K562 (cell line): ENCODE data around the gene ACBD6. TPM values are rescaled to one million over a fixed set of nuclear protein-coding genes. Genes with fewer than 3 reads are reported as not detected.

ENCODE experiments used
- ESRRA ChIP-seq: fragments of 450-650 bp; IDR thresholded peaks from 2 replicates; pipeline ENCODE4 v1.6.1; 2014; ENCODE audit warnings: low read depth, mild to moderate bottlenecking, moderate library complexity, borderline replicate concordance
- GABPA ChIP-seq: fragments of 200-800 bp; sonication (Bioruptor generic); conservative IDR thresholded peaks from 2 replicates; pipeline ENCODE4 v1.6.1; 2016; ENCODE audit warnings: low read depth, missing genetic modification characterization, missing compliant biosample characterization
- HLTF ChIP-seq: fragments of 450-650 bp; IDR thresholded peaks from 2 replicates; pipeline ENCODE4 v1.6.1; 2016
- MTA2 ChIP-seq: fragments of 450-650 bp; IDR thresholded peaks from 2 replicates; pipeline ENCODE4 v1.6.1; 2016; ENCODE audit warnings: low read depth
- PHF20 ChIP-seq: fragments of 450-650 bp; IDR thresholded peaks from 2 replicates; pipeline ENCODE4 v1.6.1; 2018; ENCODE audit not compliant: partially characterized antibody
- RBBP5 ChIP-seq: fragments of 200-600 bp; sonication (generic); IDR thresholded peaks from 2 replicates; pipeline ENCODE4 v1.6.1; 2012; ENCODE audit warnings: borderline replicate concordance, mild to moderate bottlenecking, low read length, control low read depth, inconsistent platforms; ENCODE audit not compliant: insufficient read depth, poor library complexity, severe bottlenecking
- TBL1XR1 ChIP-seq, 2 experiments: IDR thresholded peaks; 2 replicates each; pipeline ENCODE4 v1.6.1; 2012; ENCODE audit warnings: improper control_type of control experiment in 2 of 2, low read length in 2 of 2, mild to moderate bottlenecking in 1 of 2
- TCF3 ChIP-seq: sonication (generic); formaldehyde crosslinking; IDR thresholded peaks from 2 replicates; pipeline ENCODE4 v1.4.0; 2020; ENCODE audit warnings: mild to moderate bottlenecking, missing genetic modification reagents
- ZNF3 ChIP-seq: fragments of 250-450 bp; sonication (Bioruptor Pico); IDR thresholded peaks from 2 replicates; pipeline ENCODE4 v1.5.0; 2021; ENCODE audit warnings: mild to moderate bottlenecking, moderate library complexity
- polyA plus RNA-seq, 8 experiments: library from polyadenylated mRNA; depleted of rRNA in 4 of 8; stranded (reverse) in 5 of 8; unstranded in 3 of 8; fragments of >200 nt; fragmentation: Nextera tagmentation in 2 of 8; fragmentation: Illumina TruSeq in 1 of 8; extraction: Ambion mirVana in 2 of 8; extraction: Trizol in 1 of 8; gene quantifications; 2 replicates each; pipeline versions ENCODE4 v1.2.1 to v1.2.3, GENCODE V29; 2011 to 2014; ENCODE audit warnings: inconsistent platforms in 1 of 8, missing spikeins in 1 of 8
- total RNA-seq, 7 experiments: library from RNA; depleted of rRNA in 6 of 7; stranded (reverse); fragments of >200 nt in 6 of 7; fragmentation: Illumina TruSeq in 2 of 7; extraction: Trizol in 2 of 7; gene quantifications; 2 replicates each; pipeline versions ENCODE4 v1.2.1 to v1.2.3, GENCODE V29; 2011 to 2021; ENCODE audit warnings: low replicate concordance in 1 of 7
- TF ChIP-seq, protein P1 (sequence below), 2 experiments: fragments of 200-800 bp in 1 of 2; sonication (Bioruptor generic) in 1 of 2; sonication (generic) in 1 of 2; formaldehyde crosslinking in 1 of 2; IDR thresholded peaks in 1 of 2; conservative IDR thresholded peaks in 1 of 2; 2 replicates each; pipeline versions ENCODE4 v1.5.0 to v1.6.1; 2016 to 2020; ENCODE audit warnings: missing compliant biosample characterization in 1 of 2, missing genetic modification characterization in 1 of 2, missing genetic modification reagents in 1 of 2
- TF ChIP-seq, protein P2 (sequence below): fragments of 450-650 bp; IDR thresholded peaks from 2 replicates; pipeline ENCODE4 v1.6.1; 2018; ENCODE audit not compliant: partially characterized antibody
- TF ChIP-seq, protein P3 (sequence below), 2 experiments: fragments of 450-650 bp; IDR thresholded peaks; 2 replicates each; pipeline ENCODE4 v1.6.1; 2018; ENCODE audit warnings: mild to moderate bottlenecking in 2 of 2, low read depth in 1 of 2; ENCODE audit not compliant: partially characterized antibody in 2 of 2
- TF ChIP-seq, protein P4 (sequence below): fragments of 450-650 bp; IDR thresholded peaks from 2 replicates; pipeline ENCODE4 v1.6.1; 2016; ENCODE audit warnings: borderline replicate concordance

ACBD6 gene
- total and polyA plus RNA-seq, 9 of the 15 experiments (the other 6 are each of a cell fraction or from before 2014, with no cell fraction given): 16.9 to 107 (median 77.7) TPM

DNA sequence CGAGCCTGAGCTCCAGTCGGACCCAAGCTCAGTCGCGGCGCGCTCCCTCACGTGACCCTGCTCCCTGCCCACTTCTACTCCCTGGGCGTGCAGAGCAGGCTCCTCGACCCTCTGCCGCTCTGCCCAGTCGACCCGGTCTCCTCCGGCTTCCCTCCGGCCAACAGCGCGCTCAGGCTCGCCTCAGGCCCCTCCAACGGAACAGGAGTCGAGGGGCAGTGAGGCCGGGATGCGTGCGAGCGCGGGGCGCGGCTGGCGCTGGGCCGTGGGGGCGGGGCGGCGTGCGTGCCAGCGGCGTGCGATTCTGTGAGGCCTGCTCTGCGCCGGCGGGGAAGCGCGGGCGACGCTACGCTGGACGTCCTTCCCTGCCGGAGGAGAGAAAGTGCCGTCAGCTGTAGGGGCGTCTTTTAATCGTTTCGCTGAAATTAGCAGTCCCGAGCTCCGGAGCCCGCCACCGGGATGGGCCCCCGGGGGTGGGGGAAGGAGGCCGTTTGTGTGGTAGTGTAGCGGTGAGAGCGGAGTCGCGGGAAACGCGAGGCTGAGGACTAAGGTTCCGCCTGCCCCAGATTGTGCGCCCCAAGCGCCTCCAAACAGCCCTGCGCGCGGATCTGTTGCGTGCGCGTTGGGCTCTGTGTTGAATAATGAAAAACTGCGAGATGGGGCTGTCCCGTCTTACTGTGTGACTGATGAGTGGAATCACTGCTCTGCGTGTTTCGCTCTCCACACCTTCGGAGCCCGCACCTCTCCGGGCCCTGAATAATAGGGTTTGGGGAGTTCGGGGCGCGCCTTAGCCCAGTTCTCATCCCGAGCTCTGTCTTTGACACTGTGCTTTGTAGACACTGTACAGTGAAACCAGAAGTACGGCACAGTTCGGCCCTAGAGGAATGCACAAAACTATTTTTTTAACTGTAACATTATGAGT lies at the start of gene ACBD6 (continued):
- TF ChIP-seq MTA2: 0 out of 2 replicates have a peak, but pooled peaks have one; percentile 27
- no peak for TF ChIP-seq PHF20
- TF ChIP-seq, protein P1, sequence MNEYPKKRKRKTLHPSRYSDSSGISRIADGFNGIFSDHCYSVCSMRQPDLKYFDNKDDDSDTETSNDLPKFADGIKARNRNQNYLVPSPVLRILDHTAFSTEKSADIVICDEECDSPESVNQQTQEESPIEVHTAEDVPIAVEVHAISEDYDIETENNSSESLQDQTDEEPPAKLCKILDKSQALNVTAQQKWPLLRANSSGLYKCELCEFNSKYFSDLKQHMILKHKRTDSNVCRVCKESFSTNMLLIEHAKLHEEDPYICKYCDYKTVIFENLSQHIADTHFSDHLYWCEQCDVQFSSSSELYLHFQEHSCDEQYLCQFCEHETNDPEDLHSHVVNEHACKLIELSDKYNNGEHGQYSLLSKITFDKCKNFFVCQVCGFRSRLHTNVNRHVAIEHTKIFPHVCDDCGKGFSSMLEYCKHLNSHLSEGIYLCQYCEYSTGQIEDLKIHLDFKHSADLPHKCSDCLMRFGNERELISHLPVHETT (CRISPR knock-in tag; conservative IDR thresholded peaks at IDR 0.05 in 1 of 2, IDR thresholded peaks at IDR 0.05 in 1 of 2): peak in 1 of 2 experiments; percentile 96; a peak in 2 of 4 replicates
- TF ChIP-seq, protein P2, sequence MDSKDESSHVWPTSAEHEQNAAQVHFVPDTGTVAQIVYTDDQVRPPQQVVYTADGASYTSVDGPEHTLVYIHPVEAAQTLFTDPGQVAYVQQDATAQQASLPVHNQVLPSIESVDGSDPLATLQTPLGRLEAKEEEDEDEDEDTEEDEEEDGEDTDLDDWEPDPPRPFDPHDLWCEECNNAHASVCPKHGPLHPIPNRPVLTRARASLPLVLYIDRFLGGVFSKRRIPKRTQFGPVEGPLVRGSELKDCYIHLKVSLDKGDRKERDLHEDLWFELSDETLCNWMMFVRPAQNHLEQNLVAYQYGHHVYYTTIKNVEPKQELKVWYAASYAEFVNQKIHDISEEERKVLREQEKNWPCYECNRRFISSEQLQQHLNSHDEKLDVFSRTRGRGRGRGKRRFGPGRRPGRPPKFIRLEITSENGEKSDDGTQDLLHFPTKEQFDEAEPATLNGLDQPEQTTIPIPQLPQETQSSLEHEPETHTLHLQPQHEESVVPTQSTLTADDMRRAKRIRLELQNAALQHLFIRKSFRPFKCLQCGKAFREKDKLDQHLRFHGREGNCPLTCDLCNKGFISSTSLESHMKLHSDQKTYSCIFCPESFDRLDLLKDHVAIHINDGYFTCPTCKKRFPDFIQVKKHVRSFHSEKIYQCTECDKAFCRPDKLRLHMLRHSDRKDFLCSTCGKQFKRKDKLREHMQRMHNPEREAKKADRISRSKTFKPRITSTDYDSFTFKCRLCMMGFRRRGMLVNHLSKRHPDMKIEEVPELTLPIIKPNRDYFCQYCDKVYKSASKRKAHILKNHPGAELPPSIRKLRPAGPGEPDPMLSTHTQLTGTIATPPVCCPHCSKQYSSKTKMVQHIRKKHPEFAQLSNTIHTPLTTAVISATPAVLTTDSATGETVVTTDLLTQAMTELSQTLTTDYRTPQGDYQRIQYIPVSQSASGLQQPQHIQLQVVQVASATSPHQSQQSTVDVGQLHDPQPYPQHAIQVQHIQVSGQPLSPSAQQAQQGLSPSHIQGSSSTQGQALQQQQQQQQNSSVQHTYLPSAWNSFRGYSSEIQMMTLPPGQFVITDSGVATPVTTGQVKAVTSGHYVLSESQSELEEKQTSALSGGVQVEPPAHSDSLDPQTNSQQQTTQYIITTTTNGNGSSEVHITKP: peak; percentile 92
- TF ChIP-seq HLTF: peak; percentile 84
- TF ChIP-seq GABPA (tag): peak; percentile 93
- peak in 1 of 2 experiments; percentile 68; a peak in 2 of 4 replicates for TF ChIP-seq TBL1XR1 (IDR thresholded peaks at IDR 0.05; ENCODE audit: low read length in 2 of 2)
- TF ChIP-seq RBBP5: peak; percentile 98
- 0 out of 2 replicates have a peak, but pooled peaks have one; percentile 4 for TF ChIP-seq TCF3 (CRISPR knock-in tag)
- TF ChIP-seq, protein P3, sequence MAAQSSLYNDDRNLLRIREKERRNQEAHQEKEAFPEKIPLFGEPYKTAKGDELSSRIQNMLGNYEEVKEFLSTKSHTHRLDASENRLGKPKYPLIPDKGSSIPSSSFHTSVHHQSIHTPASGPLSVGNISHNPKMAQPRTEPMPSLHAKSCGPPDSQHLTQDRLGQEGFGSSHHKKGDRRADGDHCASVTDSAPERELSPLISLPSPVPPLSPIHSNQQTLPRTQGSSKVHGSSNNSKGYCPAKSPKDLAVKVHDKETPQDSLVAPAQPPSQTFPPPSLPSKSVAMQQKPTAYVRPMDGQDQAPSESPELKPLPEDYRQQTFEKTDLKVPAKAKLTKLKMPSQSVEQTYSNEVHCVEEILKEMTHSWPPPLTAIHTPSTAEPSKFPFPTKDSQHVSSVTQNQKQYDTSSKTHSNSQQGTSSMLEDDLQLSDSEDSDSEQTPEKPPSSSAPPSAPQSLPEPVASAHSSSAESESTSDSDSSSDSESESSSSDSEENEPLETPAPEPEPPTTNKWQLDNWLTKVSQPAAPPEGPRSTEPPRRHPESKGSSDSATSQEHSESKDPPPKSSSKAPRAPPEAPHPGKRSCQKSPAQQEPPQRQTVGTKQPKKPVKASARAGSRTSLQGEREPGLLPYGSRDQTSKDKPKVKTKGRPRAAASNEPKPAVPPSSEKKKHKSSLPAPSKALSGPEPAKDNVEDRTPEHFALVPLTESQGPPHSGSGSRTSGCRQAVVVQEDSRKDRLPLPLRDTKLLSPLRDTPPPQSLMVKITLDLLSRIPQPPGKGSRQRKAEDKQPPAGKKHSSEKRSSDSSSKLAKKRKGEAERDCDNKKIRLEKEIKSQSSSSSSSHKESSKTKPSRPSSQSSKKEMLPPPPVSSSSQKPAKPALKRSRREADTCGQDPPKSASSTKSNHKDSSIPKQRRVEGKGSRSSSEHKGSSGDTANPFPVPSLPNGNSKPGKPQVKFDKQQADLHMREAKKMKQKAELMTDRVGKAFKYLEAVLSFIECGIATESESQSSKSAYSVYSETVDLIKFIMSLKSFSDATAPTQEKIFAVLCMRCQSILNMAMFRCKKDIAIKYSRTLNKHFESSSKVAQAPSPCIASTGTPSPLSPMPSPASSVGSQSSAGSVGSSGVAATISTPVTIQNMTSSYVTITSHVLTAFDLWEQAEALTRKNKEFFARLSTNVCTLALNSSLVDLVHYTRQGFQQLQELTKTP (IDR thresholded peaks at IDR 0.05; ENCODE audit: low read depth in 1 of 2, partially characterized antibody in 2 of 2): peak; percentile 32 to 41
- no peak for TF ChIP-seq ZNF3
- TF ChIP-seq ESRRA: peak; percentile 51
- TF ChIP-seq, protein P4, sequence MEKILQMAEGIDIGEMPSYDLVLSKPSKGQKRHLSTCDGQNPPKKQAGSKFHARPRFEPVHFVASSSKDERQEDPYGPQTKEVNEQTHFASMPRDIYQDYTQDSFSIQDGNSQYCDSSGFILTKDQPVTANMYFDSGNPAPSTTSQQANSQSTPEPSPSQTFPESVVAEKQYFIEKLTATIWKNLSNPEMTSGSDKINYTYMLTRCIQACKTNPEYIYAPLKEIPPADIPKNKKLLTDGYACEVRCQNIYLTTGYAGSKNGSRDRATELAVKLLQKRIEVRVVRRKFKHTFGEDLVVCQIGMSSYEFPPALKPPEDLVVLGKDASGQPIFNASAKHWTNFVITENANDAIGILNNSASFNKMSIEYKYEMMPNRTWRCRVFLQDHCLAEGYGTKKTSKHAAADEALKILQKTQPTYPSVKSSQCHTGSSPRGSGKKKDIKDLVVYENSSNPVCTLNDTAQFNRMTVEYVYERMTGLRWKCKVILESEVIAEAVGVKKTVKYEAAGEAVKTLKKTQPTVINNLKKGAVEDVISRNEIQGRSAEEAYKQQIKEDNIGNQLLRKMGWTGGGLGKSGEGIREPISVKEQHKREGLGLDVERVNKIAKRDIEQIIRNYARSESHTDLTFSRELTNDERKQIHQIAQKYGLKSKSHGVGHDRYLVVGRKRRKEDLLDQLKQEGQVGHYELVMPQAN: peak; percentile 15; the same call in 1 of the 2 replicates
